C4-2B (cell line): Measurements from ENCODE around the gene DPM1.

Experiments used
- ZFX ChIP-seq: fragments of 450-650 bp; IDR thresholded peaks from 2 replicates; pipeline ENCODE4 v1.6.1; 2017
- TF ChIP-seq, protein P1 (sequence below): fragments of 450-650 bp; conservative IDR thresholded peaks from 2 replicates; pipeline ENCODE4 v1.5.1; 2017; ENCODE audit warnings: mild to moderate bottlenecking

DNA sequence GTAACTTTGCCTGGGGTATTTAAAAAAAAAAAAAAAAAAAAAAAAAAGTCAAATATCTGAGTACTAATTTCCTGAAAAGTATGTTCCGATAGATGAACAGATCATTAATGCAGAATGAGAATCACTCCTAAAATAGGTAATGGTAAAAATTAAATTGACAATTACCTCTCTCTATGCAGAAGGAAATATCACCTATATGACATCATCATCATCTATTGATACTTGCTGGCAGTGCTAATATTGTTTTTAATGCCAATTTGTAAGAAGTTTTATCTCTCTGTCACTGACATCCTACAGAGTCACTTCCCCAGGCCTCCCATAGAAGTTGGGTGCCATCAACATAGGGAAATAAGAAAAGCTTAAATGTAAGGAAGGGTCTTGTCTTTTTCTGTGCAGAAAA, 57.0 kb downstream of the DPM1 start:
- TF ChIP-seq, protein P1, sequence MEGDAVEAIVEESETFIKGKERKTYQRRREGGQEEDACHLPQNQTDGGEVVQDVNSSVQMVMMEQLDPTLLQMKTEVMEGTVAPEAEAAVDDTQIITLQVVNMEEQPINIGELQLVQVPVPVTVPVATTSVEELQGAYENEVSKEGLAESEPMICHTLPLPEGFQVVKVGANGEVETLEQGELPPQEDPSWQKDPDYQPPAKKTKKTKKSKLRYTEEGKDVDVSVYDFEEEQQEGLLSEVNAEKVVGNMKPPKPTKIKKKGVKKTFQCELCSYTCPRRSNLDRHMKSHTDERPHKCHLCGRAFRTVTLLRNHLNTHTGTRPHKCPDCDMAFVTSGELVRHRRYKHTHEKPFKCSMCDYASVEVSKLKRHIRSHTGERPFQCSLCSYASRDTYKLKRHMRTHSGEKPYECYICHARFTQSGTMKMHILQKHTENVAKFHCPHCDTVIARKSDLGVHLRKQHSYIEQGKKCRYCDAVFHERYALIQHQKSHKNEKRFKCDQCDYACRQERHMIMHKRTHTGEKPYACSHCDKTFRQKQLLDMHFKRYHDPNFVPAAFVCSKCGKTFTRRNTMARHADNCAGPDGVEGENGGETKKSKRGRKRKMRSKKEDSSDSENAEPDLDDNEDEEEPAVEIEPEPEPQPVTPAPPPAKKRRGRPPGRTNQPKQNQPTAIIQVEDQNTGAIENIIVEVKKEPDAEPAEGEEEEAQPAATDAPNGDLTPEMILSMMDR, result no peak
- no peak for TF ChIP-seq ZFX
